Activated T-helper 1 cell treated with Interleukin-2 at 50 U/mL for 16 hours (primary cell): ENCODE results near the gene AFAP1L2.

ENCODE experiments used
- DNase-seq: peaks from one replicate; pipeline ENCODE4 v3.0.0-alpha.2; 2020; ENCODE audit warnings: low read depth

The AFAP1L2 gene

DNA sequence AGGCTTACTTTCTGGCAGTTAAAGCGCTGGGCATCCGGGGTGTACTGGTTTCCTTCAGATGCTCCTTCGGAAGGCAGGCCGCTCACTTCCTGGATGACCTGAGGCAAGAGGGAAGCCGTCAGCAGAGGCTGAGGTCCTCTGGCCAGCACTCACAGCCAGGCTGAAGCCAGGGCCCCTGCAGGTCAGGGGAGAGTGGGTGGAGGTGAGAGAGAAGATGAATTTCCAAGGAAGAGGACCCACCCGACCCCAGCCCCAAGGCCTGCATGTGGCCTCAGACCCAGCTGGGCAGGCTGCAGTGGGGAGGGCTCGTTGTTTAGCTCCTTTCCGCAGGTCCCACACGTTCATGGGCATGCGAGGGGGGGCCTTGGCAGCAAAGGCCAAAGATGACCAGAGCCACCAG lies 94.0 kb downstream of the AFAP1L2 start:
- no peak for DNase-seq

DNA sequence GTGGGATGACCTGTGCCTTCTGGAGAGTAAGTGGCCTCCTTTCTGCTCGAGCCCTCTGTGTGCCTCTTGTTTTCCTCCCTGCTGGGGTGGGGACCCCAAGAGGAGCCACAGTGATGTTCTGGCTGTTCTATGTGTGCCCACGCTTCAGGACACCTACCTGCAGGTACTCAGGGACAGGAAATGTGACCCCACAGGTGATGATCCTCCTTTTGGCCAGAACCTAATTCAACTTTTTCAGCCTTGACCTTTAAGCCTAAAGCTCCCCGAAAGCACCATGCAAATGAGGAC lies 95.0 kb downstream of the AFAP1L2 start:
- no peak for DNase-seq

DNA sequence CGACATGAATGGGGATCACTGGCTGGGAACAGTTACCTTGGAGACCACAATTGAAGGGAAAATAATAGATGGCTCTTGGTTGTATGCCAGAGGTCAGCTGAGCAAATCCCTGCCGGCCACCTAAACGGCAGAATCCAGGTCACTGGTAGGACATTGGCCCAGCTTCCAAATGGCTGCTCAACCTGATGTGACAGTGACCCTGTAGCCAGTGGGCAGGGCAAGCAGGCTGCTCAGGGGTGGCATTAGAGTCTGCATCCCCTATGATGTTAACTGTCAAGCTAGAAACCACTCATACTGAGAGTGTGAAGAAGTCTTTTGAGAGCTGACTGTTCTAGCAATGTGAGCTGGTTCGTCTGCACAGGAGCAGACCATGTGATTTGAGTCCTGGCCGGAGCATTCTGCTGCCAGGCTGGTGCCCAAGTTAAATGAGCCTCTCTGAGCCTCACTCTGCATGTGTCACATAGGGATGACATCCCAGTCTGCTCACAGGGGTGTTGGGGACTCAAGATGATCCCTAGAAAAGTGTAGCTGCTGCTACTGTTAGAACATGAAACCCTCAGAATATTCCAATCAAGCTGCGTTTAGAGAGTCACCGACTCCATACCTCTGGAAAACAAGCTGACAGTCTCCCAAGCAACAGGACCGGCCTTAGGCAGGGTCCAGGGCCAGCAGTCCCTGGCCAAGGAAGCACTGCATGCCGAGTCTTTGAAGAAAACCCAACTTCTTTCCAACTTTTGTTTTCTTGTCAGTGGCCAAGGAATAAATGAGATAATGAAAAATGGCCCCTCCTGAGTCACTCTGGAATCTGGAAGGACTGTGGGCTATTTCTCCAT lies 95.6 kb downstream of the AFAP1L2 start:
- DNase-seq = no peak

DNA sequence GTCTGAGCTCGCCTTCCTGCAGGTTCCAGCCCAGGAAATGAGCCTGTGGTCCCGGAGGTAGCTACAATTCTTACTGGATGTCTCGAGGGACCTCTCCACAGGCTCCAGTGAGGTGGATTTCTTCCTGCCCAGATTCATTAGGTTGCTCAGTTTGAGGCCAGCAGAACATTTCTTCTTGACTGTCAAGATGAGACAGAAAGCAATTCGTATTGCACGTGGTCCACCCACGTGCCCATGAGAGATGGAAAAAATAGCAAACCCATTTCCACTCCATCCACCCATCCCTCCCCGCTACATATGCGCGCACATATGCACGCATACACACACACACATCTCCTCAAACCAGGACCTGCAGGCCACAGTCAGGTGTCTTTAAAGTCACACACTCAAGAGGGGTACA lies 96.6 kb downstream of the AFAP1L2 start:
- no peak for DNase-seq

DNA sequence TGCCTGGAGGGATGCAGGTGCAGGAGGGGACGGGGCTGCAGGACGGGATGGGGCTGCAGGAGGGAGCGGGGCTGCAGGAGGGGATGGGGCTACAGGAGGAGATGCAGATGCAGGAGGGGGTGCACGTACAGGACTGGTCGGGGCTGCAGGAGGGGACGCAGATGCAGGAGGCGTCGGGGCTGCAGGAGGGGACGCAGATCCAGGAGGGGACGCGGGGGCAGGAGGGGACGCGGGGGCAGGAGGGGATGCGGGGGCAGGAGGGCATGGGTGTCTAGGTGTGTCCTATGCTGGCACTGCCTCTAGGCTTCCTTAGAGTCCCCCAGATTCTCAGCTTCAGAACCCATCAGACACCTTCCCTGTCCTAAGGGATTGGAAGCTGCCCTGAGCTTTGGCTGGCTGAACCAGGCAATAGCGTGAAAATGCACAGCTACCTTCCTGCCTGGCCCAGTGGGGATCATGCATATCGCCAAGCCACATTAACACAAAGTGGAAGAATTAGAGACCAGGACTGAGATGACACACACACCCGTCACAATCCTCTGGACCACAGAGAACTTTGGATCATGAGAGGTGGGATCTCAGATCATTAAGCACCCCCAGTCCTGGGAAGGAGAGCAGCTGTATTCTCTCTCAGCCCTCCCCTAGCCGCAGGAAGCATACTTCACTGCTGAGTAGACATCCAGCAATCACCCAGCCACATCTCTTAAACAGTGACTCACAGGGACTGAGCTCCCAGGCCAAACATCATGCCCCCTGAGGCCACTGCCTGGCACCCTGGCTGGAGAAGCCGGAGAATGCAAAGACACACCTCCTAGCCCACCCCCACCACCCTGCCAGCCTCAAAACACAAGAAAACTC lies 98.0 kb downstream of the AFAP1L2 start:
- DNase-seq = no peak

DNA sequence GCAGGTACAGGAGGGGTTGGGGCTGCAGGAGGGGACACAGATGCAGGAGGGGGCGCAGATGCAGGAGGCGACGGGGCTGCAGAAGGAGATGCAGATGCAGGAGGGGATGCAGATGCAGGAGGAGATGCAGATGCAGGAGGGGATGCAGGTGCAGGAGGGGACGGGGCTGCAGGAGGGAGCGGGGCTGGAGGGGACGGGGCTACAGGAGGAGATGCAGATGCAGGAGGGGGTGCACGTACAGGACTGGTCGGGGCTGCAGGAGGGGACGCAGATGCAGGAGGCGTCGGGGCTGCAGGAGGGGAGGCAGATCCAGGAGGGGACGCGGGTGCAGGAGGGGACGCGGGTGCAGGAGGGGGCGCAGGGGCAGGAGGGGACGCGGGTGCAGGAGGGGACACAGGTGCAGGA lies 98.8 kb downstream of the AFAP1L2 start:
- no peak for DNase-seq

DNA sequence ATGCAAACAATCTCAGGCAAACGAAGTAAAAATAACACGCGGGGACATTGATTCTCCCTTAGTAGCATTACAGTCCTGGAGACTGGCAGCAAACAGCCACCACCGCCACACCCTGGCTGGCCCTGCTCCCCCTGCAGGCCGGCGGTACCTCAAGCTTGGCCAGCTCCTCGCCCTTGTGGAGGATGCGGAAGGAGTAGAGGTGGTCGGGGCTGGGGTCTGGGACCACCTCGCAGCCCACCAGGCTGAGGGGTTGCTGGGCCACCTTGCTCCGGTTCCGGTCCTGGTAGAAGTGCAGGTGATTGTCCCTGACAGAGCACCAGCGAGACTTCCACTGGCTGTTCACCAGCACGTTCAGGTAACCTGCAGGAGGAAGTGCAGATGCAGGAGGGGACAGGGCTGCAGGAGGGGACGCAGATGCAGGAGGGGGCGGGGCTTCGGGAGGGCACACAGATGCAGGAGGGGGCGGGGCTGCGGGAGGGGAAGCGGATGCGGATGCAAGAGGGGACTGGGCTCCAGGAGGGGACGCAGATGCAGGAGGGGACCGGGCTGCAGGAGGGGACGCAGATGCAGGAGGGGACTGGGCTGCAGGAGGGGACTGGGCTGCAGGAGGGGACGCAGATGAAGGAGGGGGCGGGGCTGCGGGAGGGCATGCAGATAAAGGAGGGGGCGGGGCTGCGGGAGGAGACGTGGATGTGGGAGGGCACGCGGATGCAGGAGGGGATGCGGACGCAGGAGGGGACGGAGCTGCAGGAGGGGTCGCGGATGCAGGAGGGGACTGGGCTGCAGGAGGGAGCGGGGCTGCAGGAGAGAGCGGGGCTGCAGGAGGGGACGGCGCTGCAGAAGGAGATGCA lies 99.5 kb downstream of the AFAP1L2 start:
- DNase-seq = peak; percentile 48

DNA sequence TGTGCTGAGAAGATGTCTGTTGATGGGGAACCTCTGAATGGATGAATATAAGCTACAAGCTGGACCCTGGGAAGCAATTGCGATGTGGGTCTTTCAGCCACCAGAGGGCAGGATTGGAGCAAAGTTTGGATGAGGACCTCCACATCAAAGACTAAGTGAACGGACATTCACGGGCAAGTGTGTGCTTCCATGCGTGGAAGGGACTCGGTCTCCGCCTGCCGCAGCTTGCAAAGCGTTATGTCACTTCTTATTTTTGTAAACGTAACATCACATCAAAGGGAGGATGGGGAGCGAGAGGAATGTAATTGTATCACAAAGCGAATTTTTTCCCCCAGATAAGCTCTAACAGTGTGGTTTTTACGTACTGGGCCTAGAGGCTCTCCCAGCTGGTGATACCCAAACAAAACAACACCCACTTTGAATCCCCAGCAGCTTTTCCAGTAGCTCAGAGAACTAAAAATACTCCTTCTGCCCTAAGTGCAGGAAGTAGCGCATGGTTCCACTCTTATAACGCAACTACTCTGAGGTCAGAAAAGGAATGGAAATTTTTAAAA lies 100.2 kb downstream of the AFAP1L2 start:
- peak; percentile 25 for DNase-seq

DNA sequence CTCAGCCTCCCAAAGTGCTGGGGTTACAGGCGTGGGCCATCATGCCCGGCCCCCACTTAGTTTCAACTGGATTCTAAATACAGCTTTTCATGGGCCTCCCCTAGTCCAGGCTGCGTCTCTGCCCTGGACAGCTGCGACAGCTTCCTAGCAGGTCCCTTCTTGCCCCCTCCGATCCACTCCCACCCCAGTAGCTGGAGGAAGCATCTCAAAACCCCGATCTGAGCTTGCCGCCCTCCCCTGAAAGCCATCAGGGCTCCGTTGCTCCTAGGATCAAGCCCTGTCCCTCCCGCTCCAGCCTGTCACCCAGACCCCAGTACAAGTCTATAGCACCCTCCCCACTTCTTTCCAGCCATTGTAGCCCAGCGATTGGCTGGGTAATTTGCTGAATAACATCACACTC lies 100.7 kb downstream of the AFAP1L2 start:
- no peak for DNase-seq

DNA sequence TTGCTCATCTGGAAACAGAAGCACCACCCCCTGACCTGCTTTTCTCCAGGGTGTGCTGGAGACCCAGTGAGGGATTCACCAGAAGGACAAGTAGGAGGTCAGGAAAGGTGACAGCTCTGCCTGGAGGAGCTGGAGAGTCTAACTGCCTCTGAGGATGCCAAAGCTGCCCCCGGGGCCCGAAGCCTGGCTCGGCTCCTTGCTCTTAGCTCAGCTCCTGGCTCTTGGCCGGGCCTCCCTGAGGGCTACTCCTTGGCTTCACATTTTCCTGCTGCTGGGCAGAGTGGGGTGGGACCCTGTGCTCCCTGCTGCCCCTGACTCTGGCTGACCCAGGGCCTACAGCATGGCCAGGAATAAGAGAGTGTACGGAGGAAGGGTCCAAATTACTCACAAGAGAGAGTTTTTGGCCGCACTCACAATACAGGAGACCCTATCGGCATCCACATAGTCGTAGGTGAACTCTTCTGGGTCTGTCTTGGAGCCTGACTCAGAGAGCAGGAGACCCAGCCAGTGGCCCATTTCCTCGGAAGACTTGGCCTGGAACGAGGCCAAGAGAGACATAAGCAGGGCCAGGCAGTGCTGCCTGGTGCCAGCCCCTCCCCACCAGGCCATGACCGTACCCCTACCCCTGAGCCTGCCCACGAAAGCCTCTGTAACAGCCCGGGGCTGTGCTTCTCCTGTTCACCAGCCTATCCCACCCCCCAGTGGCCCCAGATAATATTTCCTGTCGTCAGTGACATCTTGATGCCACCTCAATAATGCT lies 102.2 kb downstream of the AFAP1L2 start:
- DNase-seq = no peak

DNA sequence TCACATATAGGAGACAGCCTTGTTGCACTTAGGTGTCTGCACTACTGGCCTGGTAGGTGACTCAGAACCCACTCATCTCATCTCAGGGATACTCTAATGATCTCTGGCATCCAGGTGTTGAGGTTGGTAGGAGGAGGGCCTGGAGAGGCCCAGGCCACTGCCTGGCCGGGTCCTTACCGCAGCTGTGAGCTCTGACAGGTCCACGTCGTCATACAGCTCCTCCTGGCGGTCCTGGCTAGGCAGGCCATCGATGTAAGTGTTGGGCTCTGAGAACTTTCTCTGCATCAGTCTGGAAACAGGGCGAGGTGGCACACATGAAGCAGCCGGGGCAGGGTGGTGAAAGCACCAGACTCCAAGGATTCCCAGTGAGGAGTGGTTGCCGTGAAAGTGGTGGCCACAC lies 103.1 kb downstream of the AFAP1L2 start:
- DNase-seq = no peak

DNA sequence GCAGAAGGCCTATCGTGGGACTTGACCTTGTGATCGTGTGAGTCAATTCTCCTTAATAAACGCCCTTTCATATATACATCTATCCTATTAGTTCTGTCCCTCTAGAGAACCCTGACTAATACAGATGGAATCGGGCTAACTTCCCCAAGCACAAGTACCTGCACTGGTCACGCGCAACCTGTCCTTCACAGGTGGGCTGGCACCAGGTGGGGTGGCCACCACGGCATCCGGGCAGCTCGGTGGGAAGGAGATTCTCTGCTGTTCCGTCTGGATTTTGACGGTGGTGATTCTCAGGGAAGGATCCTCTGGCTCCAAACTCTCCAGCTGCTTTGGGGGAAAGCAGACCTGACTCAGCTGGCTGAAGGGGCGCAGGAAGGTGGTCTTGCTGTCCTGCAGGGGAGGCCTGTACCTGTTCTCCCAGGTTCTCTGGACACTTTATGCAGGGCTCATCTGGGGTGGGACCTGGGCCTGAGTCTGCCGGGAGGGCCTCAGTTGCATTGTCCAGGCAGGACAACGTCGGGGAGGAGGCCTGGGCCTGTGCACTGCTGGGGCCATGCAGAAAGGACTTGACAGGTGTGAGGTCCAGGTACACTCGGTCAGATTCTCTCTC lies 104.2 kb downstream of the AFAP1L2 start:
- no peak for DNase-seq

DNA sequence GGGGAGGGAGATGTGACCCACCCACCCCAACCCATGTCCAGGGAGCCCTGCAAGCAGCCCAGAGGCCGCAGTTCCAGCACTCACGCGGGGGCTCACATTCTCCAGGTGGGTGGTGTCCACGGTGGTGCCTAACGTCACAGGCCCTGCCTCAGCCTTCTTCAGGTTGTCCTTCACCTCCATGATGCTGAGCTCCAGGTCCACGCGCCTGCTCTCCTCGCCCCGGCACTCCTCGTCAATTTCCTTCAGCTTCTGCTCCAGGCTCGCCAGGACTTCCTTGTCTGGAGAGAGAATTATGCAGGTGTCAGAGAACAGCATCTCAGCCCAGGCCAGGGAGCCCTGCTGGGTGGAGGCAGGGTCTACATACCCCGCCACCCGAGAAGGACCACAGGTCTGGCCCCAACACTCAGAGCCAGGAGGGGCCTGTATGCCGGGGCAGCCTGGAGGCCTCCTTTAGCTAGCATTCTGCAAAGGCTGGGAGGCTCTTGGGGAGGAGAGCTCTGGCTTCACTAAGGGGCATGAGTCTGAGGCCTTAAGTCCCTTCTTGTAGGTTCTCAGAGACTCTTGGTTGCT lies 107.1 kb downstream of the AFAP1L2 start:
- no peak for DNase-seq

DNA sequence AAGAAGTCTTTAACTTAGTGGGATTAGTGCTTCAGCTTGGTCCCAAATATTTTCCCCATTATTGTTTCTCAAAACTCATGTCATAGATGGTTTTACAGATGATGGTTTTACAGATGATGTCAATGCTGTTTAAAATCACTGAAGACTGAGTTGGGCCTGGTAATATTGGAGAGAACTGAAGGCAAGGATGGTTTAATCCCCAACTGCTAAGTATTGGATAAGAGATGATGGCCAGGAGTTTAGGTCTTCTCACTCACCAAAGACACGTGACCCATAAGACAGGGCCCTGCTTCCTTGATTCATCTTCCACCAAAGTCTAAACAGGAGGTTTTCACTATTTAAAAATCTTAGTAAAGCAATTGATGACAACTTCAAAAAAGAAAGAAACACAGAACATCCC lies 108.9 kb downstream of the AFAP1L2 start:
- DNase-seq = no peak

DNA sequence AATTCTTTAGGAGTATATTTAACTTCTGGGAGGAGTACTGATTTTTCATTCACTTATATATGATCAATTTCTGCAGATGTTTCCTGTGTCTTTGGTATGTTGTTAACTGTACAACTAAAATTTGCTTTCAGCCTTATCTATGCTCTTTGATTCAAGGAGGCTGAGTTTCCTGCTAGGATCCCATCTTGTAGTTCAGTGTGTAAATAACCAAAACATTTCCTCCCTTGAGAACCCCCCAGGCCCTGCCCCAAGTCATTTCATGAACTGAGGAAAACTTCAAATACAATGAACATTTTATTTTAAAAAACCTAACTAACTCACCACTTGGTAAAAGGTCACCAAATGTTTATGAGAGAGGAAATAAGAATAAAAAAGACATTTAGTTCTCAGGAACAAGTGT lies 109.8 kb downstream of the AFAP1L2 start:
- DNase-seq = no peak

DNA sequence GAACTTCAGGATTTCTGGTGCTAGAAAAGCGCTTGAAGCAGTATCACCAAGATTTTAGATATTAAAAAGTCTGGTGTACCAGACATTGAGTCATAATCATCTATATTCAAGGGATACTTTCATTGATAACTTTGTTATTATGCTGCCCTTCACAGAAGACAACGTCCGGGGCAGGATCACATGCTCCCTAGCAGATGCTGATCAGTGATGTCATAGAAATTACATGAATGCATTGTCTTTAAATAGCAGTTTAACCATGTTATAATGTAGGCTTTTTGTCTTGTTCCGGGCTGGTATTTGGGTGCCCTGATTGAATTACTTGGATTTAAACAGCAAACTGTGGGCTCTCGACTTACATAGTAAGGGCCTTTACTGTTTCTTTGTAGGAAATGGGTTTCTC lies 111.2 kb downstream of the AFAP1L2 start:
- no peak for DNase-seq

DNA sequence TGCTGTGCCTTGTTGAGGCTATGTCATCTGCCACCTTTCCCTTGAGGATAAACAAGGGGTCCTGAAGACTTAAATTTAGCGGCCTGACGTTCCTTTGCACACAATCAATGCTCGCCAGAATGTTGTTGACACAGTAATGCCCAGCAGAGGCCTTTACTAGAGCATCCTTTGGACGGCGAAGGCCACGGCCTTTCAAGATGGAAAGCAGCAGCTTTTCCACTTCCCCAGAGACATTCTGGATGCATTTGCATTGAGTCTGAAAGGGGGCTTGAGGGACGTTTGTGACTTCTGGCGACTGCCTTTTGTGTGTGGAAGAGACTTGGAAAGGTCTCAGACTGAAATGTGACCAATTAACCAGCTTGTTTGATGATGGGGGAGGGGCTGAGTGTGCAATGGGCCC lies 112.8 kb downstream of the AFAP1L2 start:
- no peak for DNase-seq

DNA sequence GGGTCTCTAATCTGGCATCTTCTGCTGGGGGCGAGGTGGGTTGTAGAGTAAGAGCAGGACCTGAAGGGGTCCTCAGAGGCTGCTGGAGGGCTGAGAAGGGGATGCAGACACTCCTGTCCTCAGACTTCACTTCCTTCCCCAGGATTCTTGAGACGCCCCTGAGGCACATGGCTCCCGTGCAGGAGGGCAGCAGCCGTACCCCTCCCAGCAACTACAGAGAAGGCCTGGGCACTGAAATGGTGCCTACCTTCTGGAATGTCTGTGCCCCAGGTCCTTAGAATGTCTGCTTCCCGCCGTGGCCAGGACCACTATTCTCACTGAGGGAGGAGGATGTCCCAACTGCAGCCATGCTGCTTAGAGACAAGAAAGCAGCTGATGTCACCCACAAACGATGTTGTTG lies 113.2 kb downstream of the AFAP1L2 start:
- no peak for DNase-seq

DNA sequence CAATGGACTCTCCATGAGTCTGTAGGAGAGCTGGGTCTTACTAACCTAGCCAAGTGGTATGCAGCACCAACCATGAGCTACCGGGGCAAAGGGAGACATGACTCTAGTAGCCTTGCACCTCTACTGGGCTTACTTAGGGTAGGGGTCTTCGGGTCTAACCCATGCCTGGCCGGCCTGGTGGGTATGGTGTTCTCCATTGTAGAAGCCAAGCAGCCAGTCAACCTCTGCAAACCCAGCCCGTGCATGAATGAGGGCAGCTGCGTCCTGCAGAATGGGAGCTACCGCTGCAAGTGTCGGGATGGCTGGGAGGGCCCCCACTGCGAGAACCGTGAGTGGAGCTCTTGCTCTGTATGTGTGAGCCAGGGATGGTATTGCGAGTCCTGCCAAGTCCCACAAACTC lies 114.3 kb downstream of the AFAP1L2 start:
- DNase-seq = no peak

DNA sequence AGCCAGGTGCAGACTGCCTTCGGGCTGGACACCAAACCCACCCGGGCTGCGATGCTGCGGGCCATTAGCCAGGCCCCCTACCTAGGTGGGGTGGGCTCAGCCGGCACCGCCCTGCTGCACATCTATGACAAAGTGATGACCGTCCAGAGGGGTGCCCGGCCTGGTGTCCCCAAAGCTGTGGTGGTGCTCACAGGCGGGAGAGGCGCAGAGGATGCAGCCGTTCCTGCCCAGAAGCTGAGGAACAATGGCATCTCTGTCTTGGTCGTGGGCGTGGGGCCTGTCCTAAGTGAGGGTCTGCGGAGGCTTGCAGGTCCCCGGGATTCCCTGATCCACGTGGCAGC lies 115.2 kb downstream of the AFAP1L2 start:
- no peak for DNase-seq
